ENCODE data around the gene SDSL.

SDSL gene

DNA sequence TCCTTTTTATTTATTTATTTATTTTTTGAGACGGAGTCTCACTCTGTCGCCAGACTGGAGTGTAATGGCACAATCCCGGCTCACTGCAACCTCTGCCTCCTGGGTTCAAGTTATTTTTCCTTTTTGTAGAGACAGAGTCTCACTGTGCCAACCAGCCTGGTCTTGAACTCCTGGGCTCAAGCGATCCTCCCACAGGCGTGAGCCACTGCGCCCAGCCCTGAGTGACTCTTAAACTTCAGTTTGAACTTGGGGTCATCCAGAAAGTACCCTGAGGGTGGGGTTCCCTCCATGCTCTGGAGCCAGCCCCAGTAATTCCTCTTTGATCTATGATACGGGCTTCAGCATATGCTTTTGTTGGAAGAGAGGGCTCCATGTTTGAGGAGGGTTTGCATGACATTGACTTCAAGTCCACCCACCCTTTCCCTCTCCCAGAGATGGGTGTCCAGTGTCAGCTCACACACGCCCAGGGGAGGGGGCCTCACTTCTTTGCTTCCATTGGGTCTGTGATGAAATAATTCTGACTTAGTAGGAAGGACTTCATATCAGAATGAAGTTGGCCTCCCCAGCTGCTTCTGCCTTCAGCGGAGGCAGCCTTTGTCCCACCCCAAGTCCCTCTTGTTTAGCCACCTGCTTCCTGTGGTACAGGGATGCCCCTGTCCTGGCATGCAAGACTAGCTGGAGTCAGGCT is 30.4 kb upstream of the SDSL start:
- Histone ChIP-seq H3K4me1 (ENCODE audit: control insufficient read depth, insufficient read depth, low read length) (no peaks in the 10 kb centered on the region), H3K4me3 (ENCODE audit: low read depth, low read length) (no peak overlapping the region), H3K9me3 (ENCODE audit: control insufficient read depth, insufficient read depth, low read depth, low read length) (no peaks in the 10 kb centered on the region), H3K27ac (ENCODE audit: extremely low read depth, low read depth, low read length) (no peak overlapping the region), H3K36me3 (ENCODE audit: control insufficient read depth in 2 of 2, insufficient read depth in 1 of 2, low read length in 2 of 2) (peaks cover 7 to 31% of the 10 kb centered on the region in 2 experiments; a peak in 2 of 3 replicates)
- TF ChIP-seq ZNF707 (tag by site-specific recombination; IDR thresholded peaks at IDR 0.05) (no peak), ZNF521 (tag by site-specific recombination; IDR thresholded peaks at IDR 0.05) (no peak), IKZF3 (tag by site-specific recombination; IDR thresholded peaks at IDR 0.05) (no peak), YY2 (tag by site-specific recombination; IDR thresholded peaks at IDR 0.05) (no peak), ZNF221 (tag by site-specific recombination; IDR thresholded peaks at IDR 0.05; ENCODE audit: borderline replicate concordance) (no peak), FEZF1 (tag by site-specific recombination; IDR thresholded peaks at IDR 0.05) (no peak), TCF7L2 (IDR thresholded peaks at IDR 0.05; ENCODE audit: borderline replicate concordance, low read depth, low read length) (no peak), ZNF214 (tag by site-specific recombination; IDR thresholded peaks at IDR 0.05; ENCODE audit: borderline replicate concordance) (no peak), ZNF24 (tag by site-specific recombination; IDR thresholded peaks at IDR 0.05) (no peak), MEIS1 (CRISPR knock-in tag; IDR thresholded peaks at IDR 0.05; ENCODE audit: borderline replicate concordance) (no peak), ZXDB (tag by site-specific recombination; IDR thresholded peaks at IDR 0.05) (no peak), ZBTB7A (tag by site-specific recombination; IDR thresholded peaks at IDR 0.05; ENCODE audit: low read depth) (no peak), ZNF311 (tag by site-specific recombination; IDR thresholded peaks at IDR 0.05; ENCODE audit: borderline replicate concordance) (no peak), ZNF585B (tag by site-specific recombination; IDR thresholded peaks at IDR 0.05) (no peak)
- TF ChIP-seq, protein P1, sequence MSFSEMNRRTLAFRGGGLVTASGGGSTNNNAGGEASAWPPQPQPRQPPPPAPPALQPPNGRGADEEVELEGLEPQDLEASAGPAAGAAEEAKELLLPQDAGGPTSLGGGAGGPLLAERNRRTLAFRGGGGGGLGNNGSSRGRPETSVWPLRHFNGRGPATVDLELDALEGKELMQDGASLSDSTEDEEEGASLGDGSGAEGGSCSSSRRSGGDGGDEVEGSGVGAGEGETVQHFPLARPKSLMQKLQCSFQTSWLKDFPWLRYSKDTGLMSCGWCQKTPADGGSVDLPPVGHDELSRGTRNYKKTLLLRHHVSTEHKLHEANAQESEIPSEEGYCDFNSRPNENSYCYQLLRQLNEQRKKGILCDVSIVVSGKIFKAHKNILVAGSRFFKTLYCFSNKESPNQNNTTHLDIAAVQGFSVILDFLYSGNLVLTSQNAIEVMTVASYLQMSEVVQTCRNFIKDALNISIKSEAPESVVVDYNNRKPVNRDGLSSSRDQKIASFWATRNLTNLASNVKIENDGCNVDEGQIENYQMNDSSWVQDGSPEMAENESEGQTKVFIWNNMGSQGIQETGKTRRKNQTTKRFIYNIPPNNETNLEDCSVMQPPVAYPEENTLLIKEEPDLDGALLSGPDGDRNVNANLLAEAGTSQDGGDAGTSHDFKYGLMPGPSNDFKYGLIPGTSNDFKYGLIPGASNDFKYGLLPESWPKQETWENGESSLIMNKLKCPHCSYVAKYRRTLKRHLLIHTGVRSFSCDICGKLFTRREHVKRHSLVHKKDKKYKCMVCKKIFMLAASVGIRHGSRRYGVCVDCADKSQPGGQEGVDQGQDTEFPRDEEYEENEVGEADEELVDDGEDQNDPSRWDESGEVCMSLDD (tag by site-specific recombination; IDR thresholded peaks at IDR 0.05): no peak
- TF ChIP-seq, protein P2, sequence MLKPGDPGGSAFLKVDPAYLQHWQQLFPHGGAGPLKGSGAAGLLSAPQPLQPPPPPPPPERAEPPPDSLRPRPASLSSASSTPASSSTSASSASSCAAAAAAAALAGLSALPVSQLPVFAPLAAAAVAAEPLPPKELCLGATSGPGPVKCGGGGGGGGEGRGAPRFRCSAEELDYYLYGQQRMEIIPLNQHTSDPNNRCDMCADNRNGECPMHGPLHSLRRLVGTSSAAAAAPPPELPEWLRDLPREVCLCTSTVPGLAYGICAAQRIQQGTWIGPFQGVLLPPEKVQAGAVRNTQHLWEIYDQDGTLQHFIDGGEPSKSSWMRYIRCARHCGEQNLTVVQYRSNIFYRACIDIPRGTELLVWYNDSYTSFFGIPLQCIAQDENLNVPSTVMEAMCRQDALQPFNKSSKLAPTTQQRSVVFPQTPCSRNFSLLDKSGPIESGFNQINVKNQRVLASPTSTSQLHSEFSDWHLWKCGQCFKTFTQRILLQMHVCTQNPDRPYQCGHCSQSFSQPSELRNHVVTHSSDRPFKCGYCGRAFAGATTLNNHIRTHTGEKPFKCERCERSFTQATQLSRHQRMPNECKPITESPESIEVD (tag by site-specific recombination; IDR thresholded peaks at IDR 0.05): no peak
- POLR2A ChIA-PET: no interaction called here
- CTCF ChIA-PET: interaction anchor here (0.6 kb wide), 1 partner anchor 195 kb away, joined by 3 read pairs; no protein-coding TSS in a partner anchor

DNA sequence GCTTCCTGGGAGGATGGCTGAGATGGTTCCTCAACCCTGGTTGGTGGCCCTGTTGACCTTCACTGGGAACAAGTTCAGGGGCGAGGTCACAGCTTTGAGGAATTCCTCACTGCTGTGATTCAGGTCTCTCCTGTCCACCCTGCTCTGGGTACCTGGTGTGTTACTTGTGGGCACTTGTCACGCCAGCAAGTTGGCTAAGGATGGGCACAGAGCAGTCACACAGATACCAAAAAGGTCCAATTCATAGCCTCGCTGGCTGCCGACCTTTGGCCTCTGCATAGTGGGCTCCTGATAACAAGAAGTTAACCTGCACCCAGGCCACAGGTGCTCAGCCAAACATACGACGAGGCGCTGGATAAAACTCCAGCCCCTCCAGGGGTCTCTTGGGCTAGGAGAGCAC is 29.7 kb upstream of the SDSL start:
- H3K27ac ChIP-seq (ENCODE audit: extremely low read depth, low read depth, low read length): no peak overlapping the region
- H3K36me3 ChIP-seq (ENCODE audit: control insufficient read depth in 2 of 2, insufficient read depth in 1 of 2, low read length in 2 of 2): peaks cover 7 to 24% of the 10 kb centered on the region in 2 experiments; a peak in 2 of 3 replicates
- H3K4me1 ChIP-seq (ENCODE audit: control insufficient read depth, insufficient read depth, low read length): no peaks in the 10 kb centered on the region
- POLR2A ChIA-PET: no interaction called here
- CTCF ChIA-PET: interaction anchor here (0.6 kb wide), 1 partner anchor 195 kb away, joined by 3 read pairs; no protein-coding TSS in a partner anchor
- H3K9me3 ChIP-seq (ENCODE audit: control insufficient read depth, insufficient read depth, low read depth, low read length): no peaks in the 10 kb centered on the region
- TF ChIP-seq ZBTB17 (tag by site-specific recombination; IDR thresholded peaks at IDR 0.05): no peak
- no peak for TF ChIP-seq SP7 (tag by site-specific recombination; IDR thresholded peaks at IDR 0.05)
- TF ChIP-seq ZNF366 (tag by site-specific recombination; conservative IDR thresholded peaks at IDR 0.05): no peak
- TF ChIP-seq ZNF19 (tag by site-specific recombination; IDR thresholded peaks at IDR 0.05; ENCODE audit: low read depth): no peak
- TF ChIP-seq, protein P3, sequence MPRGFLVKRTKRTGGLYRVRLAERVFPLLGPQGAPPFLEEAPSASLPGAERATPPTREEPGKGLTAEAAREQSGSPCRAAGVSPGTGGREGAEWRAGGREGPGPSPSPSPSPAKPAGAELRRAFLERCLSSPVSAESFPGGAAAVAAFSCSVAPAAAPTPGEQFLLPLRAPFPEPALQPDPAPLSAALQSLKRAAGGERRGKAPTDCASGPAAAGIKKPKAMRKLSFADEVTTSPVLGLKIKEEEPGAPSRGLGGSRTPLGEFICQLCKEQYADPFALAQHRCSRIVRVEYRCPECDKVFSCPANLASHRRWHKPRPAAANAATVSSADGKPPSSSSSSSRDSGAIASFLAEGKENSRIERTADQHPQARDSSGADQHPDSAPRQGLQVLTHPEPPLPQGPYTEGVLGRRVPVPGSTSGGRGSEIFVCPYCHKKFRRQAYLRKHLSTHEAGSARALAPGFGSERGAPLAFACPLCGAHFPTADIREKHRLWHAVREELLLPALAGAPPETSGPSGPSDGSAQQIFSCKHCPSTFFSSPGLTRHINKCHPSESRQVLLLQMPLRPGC (tag by site-specific recombination; IDR thresholded peaks at IDR 0.05): no peak
- TF ChIP-seq ZNF37A (tag by site-specific recombination; IDR thresholded peaks at IDR 0.05): no peak
- TF ChIP-seq, protein P4, sequence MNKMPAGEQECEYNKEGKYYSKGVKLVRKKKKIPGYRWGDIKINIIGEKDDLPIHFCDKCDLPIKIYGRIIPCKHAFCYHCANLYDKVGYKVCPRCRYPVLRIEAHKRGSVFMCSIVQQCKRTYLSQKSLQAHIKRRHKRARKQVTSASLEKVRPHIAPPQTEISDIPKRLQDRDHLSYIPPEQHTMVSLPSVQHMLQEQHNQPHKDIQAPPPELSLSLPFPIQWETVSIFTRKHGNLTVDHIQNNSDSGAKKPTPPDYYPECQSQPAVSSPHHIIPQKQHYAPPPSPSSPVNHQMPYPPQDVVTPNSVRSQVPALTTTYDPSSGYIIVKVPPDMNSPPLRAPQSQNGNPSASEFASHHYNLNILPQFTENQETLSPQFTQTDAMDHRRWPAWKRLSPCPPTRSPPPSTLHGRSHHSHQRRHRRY (tag by site-specific recombination; IDR thresholded peaks at IDR 0.05): no peak
- TF ChIP-seq BCL11A (tag by site-specific recombination; IDR thresholded peaks at IDR 0.05; ENCODE audit: low read depth): no peak
- no peak for TF ChIP-seq ZNF114 (tag by site-specific recombination; IDR thresholded peaks at IDR 0.05)
- TF ChIP-seq ZNF548 (tag by site-specific recombination; IDR thresholded peaks at IDR 0.05): no peak
- TF ChIP-seq ZNF561 (tag by site-specific recombination; IDR thresholded peaks at IDR 0.05; ENCODE audit: borderline replicate concordance): no peak
- H3K4me3 ChIP-seq (ENCODE audit: low read depth, low read length): no peak overlapping the region

Data from HEK293 (cell line).